Endothelial cell of umbilical vein (primary cell): ENCODE measurements around the gene CDT1. TPM values are rescaled to one million over a fixed set of nuclear protein-coding genes. Genes with fewer than 3 reads are reported as not detected.

Source experiments
- BruUV-seq: library from RNA; stranded (reverse); fragments of 400-500 nt; replicated peaks from 2 replicates; lab custom pipeline; 2021; lab: Mats Ljungman, UMichigan
- CTCF ChIA-PET: fragments of 300-600, 350-600 bp; sonication (Branson Sonifier 250); formaldehyde crosslinking; loops from one replicate; lab custom pipeline; 2021; ENCODE audit warnings: antibody characterized with exemption, inconsistent platforms; lab: Charles Lee
- POLR2A ChIA-PET: fragments of 300-600, 350-600 bp; sonication (Branson Sonifier 250); formaldehyde crosslinking; loops from one replicate; lab custom pipeline; 2021; ENCODE audit warnings: antibody characterized with exemption, inconsistent platforms; lab: Charles Lee
- DNase-seq: peaks from one replicate; pipeline ENCODE4 v3.0.0-alpha.2; 2011; ENCODE audit warnings: low read depth, low spot score
- FAIRE-seq: peaks from 2 replicates; lab custom pipeline; 2011; peaks lifted over from hg19 to GRCh38; lab: Jason Lieb, UNC
- H2AFZ ChIP-seq: 2 replicates; pipeline ENCODE4 v1.6.0; 2012; ENCODE audit warnings: low read depth, low read length, control low read depth, inconsistent platforms
- H3K27ac ChIP-seq: 2 replicates; pipeline ENCODE4 v1.5.1; 2011; ENCODE audit warnings: low read depth, mild to moderate bottlenecking, control low read depth, low read length, moderate library complexity; ENCODE audit not compliant: insufficient read depth
- H3K27me3 ChIP-seq, 2 experiments: 2 replicates each; pipeline versions ENCODE4 v1.6.0 to v1.6.1; 2011; ENCODE audit warnings: low read length in 2 of 2, mixed read lengths in 1 of 2; ENCODE audit not compliant: control insufficient read depth in 2 of 2, insufficient read depth in 2 of 2
- H3K36me3 ChIP-seq, 2 experiments: 2 replicates in 1 of 2; 3 replicates in 1 of 2; pipeline ENCODE4 v1.5.1; 2011; ENCODE audit warnings: low read length in 2 of 2, mild to moderate bottlenecking in 1 of 2, moderate library complexity in 1 of 2; ENCODE audit not compliant: control insufficient read depth in 2 of 2, insufficient read depth in 2 of 2; ENCODE audit errors: extremely low read depth in 1 of 2
- H3K4me1 ChIP-seq: 3 replicates; pipeline ENCODE4 v1.5.1; 2011; ENCODE audit warnings: mild to moderate bottlenecking, low read length; ENCODE audit not compliant: control insufficient read depth, insufficient read depth; ENCODE audit errors: extremely low read depth
- H3K4me2 ChIP-seq: 2 replicates; pipeline ENCODE4 v1.6.1; 2011; ENCODE audit warnings: low read length, control low read depth, mixed read lengths; ENCODE audit not compliant: insufficient read depth
- H3K4me3 ChIP-seq, 3 experiments: fragments of 200-600 bp in 1 of 3; sonication (generic), shearing (Covaris generic) in 1 of 3; replicated peaks in 1 of 3; 2 replicates each; pipeline ENCODE4 v1.5.1; 2011 to 2016; ENCODE audit warnings: control low read depth in 3 of 3, low read length in 3 of 3, mild to moderate bottlenecking in 2 of 3, inconsistent platforms in 1 of 3, low read depth in 1 of 3, moderate library complexity in 1 of 3; ENCODE audit not compliant: insufficient read depth in 1 of 3
- H3K79me2 ChIP-seq: 2 replicates; pipeline ENCODE4 v1.6.0; 2012; ENCODE audit warnings: low read length, inconsistent platforms; ENCODE audit not compliant: control insufficient read depth, insufficient read depth
- H3K9ac ChIP-seq: replicated peaks from 2 replicates; pipeline ENCODE3; 2011; ENCODE audit warnings: low read length, control low read depth; ENCODE audit not compliant: insufficient read depth; ENCODE audit errors: extremely low read depth
- H3K9me1 ChIP-seq: replicated peaks from 3 replicates; pipeline ENCODE4 v1.6.0; 2011; ENCODE audit warnings: mild to moderate bottlenecking, low read length; ENCODE audit not compliant: control insufficient read depth, insufficient read depth; ENCODE audit errors: extremely low read depth
- H3K9me3 ChIP-seq: replicated peaks from 2 replicates; pipeline ENCODE4 v1.5.1; 2012; ENCODE audit warnings: low read length, inconsistent platforms; ENCODE audit not compliant: control insufficient read depth, insufficient read depth
- H4K20me1 ChIP-seq: replicated peaks from 2 replicates; pipeline ENCODE3; 2011; ENCODE audit warnings: mild to moderate bottlenecking, low read length; ENCODE audit not compliant: control insufficient read depth, insufficient read depth; ENCODE audit errors: extremely low read depth
- CTCF ChIP-seq, 2 donors: IDR thresholded peaks; 1 replicate in 1 of 2; 2 replicates in 1 of 2; pipeline ENCODE4 v1.5.1; 2011; ENCODE audit warnings: low read length in 2 of 2, mild to moderate bottlenecking in 2 of 2, moderate library complexity in 2 of 2, control low read depth in 1 of 2, inconsistent platforms in 1 of 2, low read depth in 1 of 2; ENCODE audit not compliant: insufficient read depth in 1 of 2; ENCODE audit errors: extremely low read depth in 1 of 2
- EZH2 ChIP-seq: IDR thresholded peaks from 2 replicates; pipeline ENCODE4 v1.6.1; 2012; ENCODE audit warnings: borderline replicate concordance, low read depth, mild to moderate bottlenecking, moderate library complexity, low read length, inconsistent platforms; ENCODE audit not compliant: severe bottlenecking
- FOS ChIP-seq: IDR thresholded peaks from 2 replicates; pipeline ENCODE4 v1.6.1; 2011; ENCODE audit warnings: mild to moderate bottlenecking, low read length, moderate library complexity, borderline replicate concordance; ENCODE audit not compliant: insufficient read depth
- GATA2 ChIP-seq: IDR thresholded peaks from 2 replicates; pipeline ENCODE4 v1.7.0; 2011; ENCODE audit warnings: low read depth, mild to moderate bottlenecking, moderate library complexity, mixed read lengths, low read length; ENCODE audit not compliant: insufficient read length, insufficient read depth
- JUN ChIP-seq: IDR thresholded peaks from 2 replicates; pipeline ENCODE4 v1.6.1; 2011; ENCODE audit warnings: borderline replicate concordance, low read depth; ENCODE audit not compliant: insufficient read length, insufficient read depth
- MAX ChIP-seq: IDR thresholded peaks from 2 replicates; pipeline ENCODE4 v1.6.1; 2011; ENCODE audit not compliant: insufficient read depth, insufficient read length
- MYC ChIP-seq: IDR thresholded peaks from one replicate; pipeline ENCODE4 v1.6.1; 2011; ENCODE audit warnings: mild to moderate bottlenecking, low read depth, low read length
- POLR2A ChIP-seq: IDR thresholded peaks from 2 replicates; pipeline ENCODE4 v1.6.1; 2012; ENCODE audit warnings: low read depth, mild to moderate bottlenecking, control low read depth, low read length
- POLR2AphosphoS5 ChIP-seq: IDR thresholded peaks from 2 replicates; pipeline ENCODE4 v1.6.1; 2012; ENCODE audit warnings: low read depth, mild to moderate bottlenecking, control low read depth, low read length, moderate library complexity; ENCODE audit not compliant: insufficient read depth
- dilution Hi-C: fragments of 300-500 bp; cut with MboI; formaldehyde crosslinking; loops from one replicate; pipeline ENCODE4 v1.15.0; 2019; ENCODE audit warnings: low sequenced_read_pairs; ENCODE audit not compliant: extremely low pct_ligation_motif_present
- intact Hi-C: fragments of 100-400 bp; cut with micrococcal nuclease; formaldehyde crosslinking; loops from one replicate; pipeline ENCODE4 v1.10.0; 2022
- polyA plus RNA-seq, 4 experiments: library from polyadenylated mRNA; depleted of rRNA in 3 of 4; stranded (reverse) in 3 of 4; unstranded in 1 of 4; fragments of >200 nt; gene quantifications; 2 replicates each; pipeline versions ENCODE4 v1.2.1 to v1.2.3, GENCODE V29; 2011 to 2012; ENCODE audit warnings: missing spikeins in 1 of 4
- total RNA-seq: library from RNA; stranded (reverse); gene quantifications from 2 replicates; pipeline ENCODE4 v1.2.3, GENCODE V29; 2021

Gene CDT1
- total and polyA plus RNA-seq, 2 donors (not counting 3 experiments of a cell fraction or from before 2014, with no cell fraction given), result 15.6 to 30.6 TPM

- Histone ChIP-seq H4K20me1 (no peaks in the 10 kb centered on the region), H3K27me3 (no peaks in the 10 kb centered on the region), H3K9me3 (no peaks in the 10 kb centered on the region), H3K4me1 (peaks cover 2% of the 10 kb centered on the region), H3K27ac (no peak overlapping the region), H2AFZ (no peak overlapping the region), H3K9me1 (no peaks in the 10 kb centered on the region), H3K9ac (no peak overlapping the region), H3K4me2 (no peak overlapping the region), H3K36me3 (peaks cover 0 to 11% of the 10 kb centered on the region in 2 experiments), H3K79me2 (peaks cover 80% of the 10 kb centered on the region), H3K4me3 (no peak overlapping the region)
- DNase-seq (no peak), FAIRE-seq (no peak)
- intact Hi-C loops, result no loop called here
- CTCF ChIA-PET, result interaction anchor here (0.9 to 3.3 kb wide), 6 partner anchors 9 to 30 kb away, joined by 3 to 31 read pairs (median 9); partner anchors contain the start of gene PIEZO1
- POLR2A ChIA-PET, result no interaction called here
- BruUV-seq, result no TSS peak
- dilution Hi-C loops, result no loop called here
- TF ChIP-seq MYC (no peak), POLR2AphosphoS5 (no peak), JUN (no peak), GATA2 (no peak), CTCF (IDR thresholded peaks at IDR 0.05; ENCODE audit: extremely low read depth in 1 of 2, insufficient read depth in 1 of 2, low read depth in 1 of 2, low read length in 2 of 2) (no peak), POLR2A (no peak), EZH2 (no peak), MAX (no peak), FOS (no peak)
Observed at GRCh38 chr16:88754109-88754911, 49.3 kb upstream of the CDT1 start.
